ENCODE data around the gene CENPH.
"Not testable (repeated sequence)": the region's sequence is repeated elsewhere in the genome, so short reads cannot be mapped to it uniquely, and the experiment has no call there.

The CENPH gene

DNA sequence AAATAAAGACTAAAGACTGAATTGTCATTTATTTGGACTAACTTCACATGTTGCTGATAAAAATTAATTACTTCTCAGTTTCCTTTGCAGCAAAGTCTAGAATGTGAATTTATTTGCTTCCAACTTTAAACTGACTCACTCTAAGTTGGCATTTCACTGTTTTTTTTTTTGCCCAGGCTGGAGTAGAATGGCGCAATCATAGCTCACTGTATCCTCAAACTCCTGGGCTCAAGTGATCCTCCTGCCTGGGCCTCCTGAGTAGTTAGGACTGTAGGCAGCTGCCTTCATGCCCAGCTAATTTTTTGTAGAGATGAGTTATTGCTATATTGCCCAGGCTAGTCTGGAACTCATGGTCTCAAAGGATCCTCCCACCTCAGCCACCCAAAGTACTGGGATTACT lies 18.9 kb upstream of the CENPH start:
- POLR2A ChIA-PET = no interaction called here
- TF ChIP-seq, protein P1, sequence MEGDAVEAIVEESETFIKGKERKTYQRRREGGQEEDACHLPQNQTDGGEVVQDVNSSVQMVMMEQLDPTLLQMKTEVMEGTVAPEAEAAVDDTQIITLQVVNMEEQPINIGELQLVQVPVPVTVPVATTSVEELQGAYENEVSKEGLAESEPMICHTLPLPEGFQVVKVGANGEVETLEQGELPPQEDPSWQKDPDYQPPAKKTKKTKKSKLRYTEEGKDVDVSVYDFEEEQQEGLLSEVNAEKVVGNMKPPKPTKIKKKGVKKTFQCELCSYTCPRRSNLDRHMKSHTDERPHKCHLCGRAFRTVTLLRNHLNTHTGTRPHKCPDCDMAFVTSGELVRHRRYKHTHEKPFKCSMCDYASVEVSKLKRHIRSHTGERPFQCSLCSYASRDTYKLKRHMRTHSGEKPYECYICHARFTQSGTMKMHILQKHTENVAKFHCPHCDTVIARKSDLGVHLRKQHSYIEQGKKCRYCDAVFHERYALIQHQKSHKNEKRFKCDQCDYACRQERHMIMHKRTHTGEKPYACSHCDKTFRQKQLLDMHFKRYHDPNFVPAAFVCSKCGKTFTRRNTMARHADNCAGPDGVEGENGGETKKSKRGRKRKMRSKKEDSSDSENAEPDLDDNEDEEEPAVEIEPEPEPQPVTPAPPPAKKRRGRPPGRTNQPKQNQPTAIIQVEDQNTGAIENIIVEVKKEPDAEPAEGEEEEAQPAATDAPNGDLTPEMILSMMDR (IDR thresholded peaks at IDR 0.05; ENCODE audit: control extremely low read depth, extremely low read depth, low read depth, missing control alignments) = no peak
- no peak for DNase-seq (ENCODE audit: extremely low spot score)
- CTCF ChIA-PET = interaction anchor here (1.3 kb wide), 2 partner anchors 64 to 77 kb away, joined by 3 to 4 read pairs; partner anchors contain the start of gene SLC30A5

DNA sequence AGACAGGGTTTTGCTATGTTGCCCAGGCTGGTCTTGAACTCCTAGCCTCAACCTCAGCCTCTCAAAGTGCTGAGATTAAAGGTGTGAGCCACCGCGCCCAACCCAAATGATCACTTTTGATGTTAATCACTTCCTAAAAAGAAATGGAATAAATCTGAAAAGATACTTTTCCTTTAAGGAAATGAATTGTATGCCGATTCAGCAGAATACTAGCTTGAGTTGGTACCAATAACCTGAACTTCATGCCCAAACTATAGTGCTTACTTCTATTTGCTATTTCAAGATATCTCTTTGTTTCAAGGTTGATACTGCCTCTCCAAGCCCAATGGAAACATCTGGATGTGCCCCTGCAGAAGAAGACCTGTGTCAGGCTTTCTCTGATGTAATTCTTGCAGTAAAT lies 18.4 kb upstream of the CENPH start:
- ChIA-PET CTCF (interaction anchor here (1.3 kb wide), 2 partner anchors 64 to 77 kb away, joined by 3 to 4 read pairs; partner anchors contain the start of gene SLC30A5), POLR2A (no interaction called here)
- TF ChIP-seq, protein P1 (IDR thresholded peaks at IDR 0.05; ENCODE audit: control extremely low read depth, extremely low read depth, low read depth, missing control alignments) = no peak
- DNase-seq (ENCODE audit: extremely low spot score) = no peak

DNA sequence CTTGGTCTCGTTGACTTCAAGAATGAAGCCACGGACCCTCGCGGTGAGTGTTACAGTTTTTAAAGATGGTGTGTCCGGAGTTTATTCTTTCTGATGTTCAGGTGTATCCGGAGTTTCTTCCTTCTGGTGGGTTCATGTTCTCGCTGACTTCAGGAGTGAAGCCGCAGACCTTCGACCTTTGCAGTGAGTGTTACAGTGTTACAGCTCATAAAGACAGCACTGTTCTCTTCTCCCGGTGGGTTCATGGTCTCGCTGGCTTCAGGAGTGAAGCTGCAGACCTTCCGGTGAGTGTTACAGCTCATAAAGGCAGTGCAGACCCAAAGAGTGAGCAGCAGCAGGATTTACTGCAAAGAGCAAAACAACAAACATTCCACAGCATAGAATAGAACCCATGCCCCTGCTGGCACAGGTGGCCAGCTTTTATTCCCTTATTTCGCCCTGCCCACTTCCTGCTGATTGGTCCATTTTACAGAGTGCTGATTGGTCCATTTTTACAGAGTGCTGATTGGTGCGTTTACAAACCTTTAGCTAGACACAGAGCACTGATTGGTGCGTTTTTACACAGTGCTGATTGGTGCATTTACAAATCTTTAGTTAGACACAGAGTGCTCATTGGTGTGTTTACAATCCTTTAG lies 7.6 kb upstream of the CENPH start:
- CTCF ChIA-PET = interaction anchor here (0.9 kb wide), 1 partner anchor 8 kb away, joined by 4 read pairs; no protein-coding TSS in a partner anchor
- DNase-seq (ENCODE audit: extremely low spot score); POLR2A ChIA-PET: not testable (repeated sequence)

DNA sequence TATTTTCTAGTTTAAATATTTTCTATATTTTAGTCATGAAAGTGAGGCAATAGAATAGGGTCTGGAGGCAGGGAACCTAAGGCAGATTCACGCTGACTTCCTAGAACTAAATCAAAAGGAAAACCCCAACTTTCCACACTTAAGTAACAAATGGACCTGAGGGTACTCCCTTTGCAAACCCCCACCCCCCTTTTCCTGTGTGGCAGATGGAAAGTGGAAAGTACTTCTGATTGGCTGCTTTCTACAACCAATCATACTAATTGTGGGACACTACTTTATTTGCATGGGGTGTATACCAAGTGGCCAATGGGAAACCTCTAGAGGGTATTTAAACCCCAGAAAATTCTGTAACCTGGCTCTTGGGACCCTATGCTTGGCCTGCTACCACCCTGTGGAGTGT lies 4.8 kb upstream of the CENPH start:
- no peak for DNase-seq (ENCODE audit: extremely low spot score)
- TF ChIP-seq, protein P1 (IDR thresholded peaks at IDR 0.05; ENCODE audit: control extremely low read depth, extremely low read depth, low read depth, missing control alignments) = no peak
- ChIA-PET CTCF (interaction anchor here (1.4 kb wide), 1 partner anchor 91 kb away, joined by 4 read pairs; the partner anchor contains the start of gene SLC30A5), POLR2A (no interaction called here)

DNA sequence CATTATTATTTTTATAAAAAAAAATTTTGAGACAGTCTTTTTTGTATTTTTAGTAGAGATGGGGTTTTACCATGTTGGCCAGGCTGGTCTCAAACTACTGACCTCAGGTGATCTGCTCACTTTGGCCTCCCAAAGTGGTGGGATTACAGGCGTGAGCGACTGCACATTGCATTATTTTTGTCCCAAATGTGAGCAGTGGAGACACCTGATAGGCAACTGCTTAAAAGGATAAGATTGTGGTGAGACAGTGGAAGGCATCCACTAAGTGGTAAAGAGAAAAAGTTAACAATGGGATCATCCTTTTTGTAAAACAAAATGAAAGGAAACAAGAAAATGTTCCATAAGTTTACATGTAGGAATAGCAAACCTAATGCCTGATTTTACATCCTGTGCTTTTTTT lies 2.0 kb upstream of the CENPH start:
- TF ChIP-seq, protein P1 (IDR thresholded peaks at IDR 0.05; ENCODE audit: control extremely low read depth, extremely low read depth, low read depth, missing control alignments) = no peak
- POLR2A ChIA-PET = no interaction called here
- CTCF ChIA-PET = interaction anchor here (1.0 kb wide), 1 partner anchor 11 kb away, joined by 3 read pairs; no protein-coding TSS in a partner anchor

DNA sequence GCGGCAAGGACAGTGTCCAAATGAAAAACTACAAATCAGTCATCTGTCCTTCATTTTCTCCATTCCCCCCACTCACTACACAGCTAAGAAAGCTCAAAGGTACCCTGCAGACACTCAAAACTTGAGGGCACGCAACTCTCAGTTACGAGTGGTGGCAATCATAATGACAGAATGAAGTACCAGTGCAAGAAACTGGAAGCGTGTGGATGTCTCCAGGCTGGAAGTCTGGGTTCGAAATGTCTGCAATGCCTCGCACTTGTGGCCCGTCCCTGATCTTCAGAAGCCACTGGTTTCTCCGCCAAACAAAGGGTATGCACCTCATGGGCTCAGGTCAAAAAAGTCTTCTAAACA lies 597 bp upstream of the CENPH start:
- ChIA-PET POLR2A (no interaction called here), CTCF (interaction anchor here (1.2 to 2.2 kb wide), 3 partner anchors 10 to 146 kb away, joined by 3 to 6 read pairs (median 6); no protein-coding TSS in a partner anchor)
- DNase-seq (ENCODE audit: extremely low spot score) = no peak
- TF ChIP-seq, protein P1 (IDR thresholded peaks at IDR 0.05; ENCODE audit: control extremely low read depth, extremely low read depth, low read depth, missing control alignments) = no peak

More for the DNA sequence above, 2.0 kb upstream of the CENPH start:
- no peak for DNase-seq (ENCODE audit: extremely low spot score)

DNA sequence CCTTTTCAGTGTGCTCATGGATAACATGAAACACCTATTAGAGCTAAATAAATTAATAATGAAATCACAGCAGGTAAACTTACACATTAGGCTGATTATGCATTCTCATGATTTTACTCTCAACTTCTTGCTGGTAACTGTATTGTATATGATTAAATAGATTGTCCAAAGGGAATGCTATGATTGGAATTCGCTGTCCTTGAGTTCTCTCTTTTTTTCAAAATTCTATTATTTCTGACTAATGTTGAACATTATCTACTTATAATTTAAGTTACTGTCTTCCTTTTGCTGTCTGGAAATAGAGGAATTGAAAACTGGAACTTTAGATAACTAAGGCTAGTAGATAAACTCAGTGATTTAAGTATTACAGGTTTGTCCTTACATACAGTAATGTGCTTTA lies 13.1 kb downstream of the CENPH start:
- no peak for DNase-seq (ENCODE audit: extremely low spot score)
- CTCF ChIA-PET = interaction anchor here (1.0 to 2.6 kb wide), 2 partner anchors 11 to 14 kb away, joined by 4 to 13 read pairs; partner anchors contain the start of gene CENPH
- POLR2A ChIA-PET = no interaction called here
- TF ChIP-seq, protein P1 (IDR thresholded peaks at IDR 0.05; ENCODE audit: control extremely low read depth, extremely low read depth, low read depth, missing control alignments) = no peak
